ENCODE measurements around the gene FOXL2NB.

Gene FOXL2NB

GRCh38 chr3:138942271-138942670 is 4.7 kb upstream of the FOXL2NB start:
- Histone ChIP-seq H3K4me2 (ENCODE audit: low read depth, low read length, poor library complexity, severe bottlenecking) (no peak overlapping the region), H3K9ac (ENCODE audit: low read depth, low read length, poor library complexity, severe bottlenecking) (no peak overlapping the region), H3K36me3 (ENCODE audit: insufficient read depth, low read length) (no peaks in the 10 kb centered on the region), H2AFZ (ENCODE audit: low read length) (no peak overlapping the region), H3K4me3 (ENCODE audit: low read length, poor library complexity, severe bottlenecking) (no peak overlapping the region), H3K27me3 (ENCODE audit: insufficient read depth, low read length, poor library complexity, severe bottlenecking) (no peaks in the 10 kb centered on the region), H3K4me1 (ENCODE audit: insufficient read depth, low read length, poor library complexity, severe bottlenecking) (no peaks in the 10 kb centered on the region), H4K20me1 (ENCODE audit: insufficient read depth, low read length, poor library complexity, severe bottlenecking) (no peaks in the 10 kb centered on the region), H3K9me2 (replicated peaks; ENCODE audit: low read depth, low read length) (no peaks in the 10 kb centered on the region), H3K79me2 (ENCODE audit: insufficient read depth, low read length) (no peaks in the 10 kb centered on the region), H3K9me3 (ENCODE audit: insufficient read depth, low read depth, low read length) (no peaks in the 10 kb centered on the region), H3F3A (ENCODE audit: low read depth) (no peaks in the 10 kb centered on the region)
- TF ChIP-seq, protein P1, sequence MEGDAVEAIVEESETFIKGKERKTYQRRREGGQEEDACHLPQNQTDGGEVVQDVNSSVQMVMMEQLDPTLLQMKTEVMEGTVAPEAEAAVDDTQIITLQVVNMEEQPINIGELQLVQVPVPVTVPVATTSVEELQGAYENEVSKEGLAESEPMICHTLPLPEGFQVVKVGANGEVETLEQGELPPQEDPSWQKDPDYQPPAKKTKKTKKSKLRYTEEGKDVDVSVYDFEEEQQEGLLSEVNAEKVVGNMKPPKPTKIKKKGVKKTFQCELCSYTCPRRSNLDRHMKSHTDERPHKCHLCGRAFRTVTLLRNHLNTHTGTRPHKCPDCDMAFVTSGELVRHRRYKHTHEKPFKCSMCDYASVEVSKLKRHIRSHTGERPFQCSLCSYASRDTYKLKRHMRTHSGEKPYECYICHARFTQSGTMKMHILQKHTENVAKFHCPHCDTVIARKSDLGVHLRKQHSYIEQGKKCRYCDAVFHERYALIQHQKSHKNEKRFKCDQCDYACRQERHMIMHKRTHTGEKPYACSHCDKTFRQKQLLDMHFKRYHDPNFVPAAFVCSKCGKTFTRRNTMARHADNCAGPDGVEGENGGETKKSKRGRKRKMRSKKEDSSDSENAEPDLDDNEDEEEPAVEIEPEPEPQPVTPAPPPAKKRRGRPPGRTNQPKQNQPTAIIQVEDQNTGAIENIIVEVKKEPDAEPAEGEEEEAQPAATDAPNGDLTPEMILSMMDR (conservative IDR thresholded peaks at IDR 0.05; ENCODE audit: low read length) = no peak
- TF ChIP-seq EZH2phosphoT487 (IDR thresholded peaks at IDR 0.05; ENCODE audit: borderline replicate concordance) = no peak

GRCh38 chr3:138942861-138943623 is 4.0 kb upstream of the FOXL2NB start:
- Histone ChIP-seq H3K4me3 (ENCODE audit: low read length, poor library complexity, severe bottlenecking) (no peak overlapping the region), H3K9me2 (replicated peaks; ENCODE audit: low read depth, low read length) (no peaks in the 10 kb centered on the region), H3F3A (ENCODE audit: low read depth) (no peaks in the 10 kb centered on the region), H3K9ac (ENCODE audit: low read depth, low read length, poor library complexity, severe bottlenecking) (no peak overlapping the region), H3K4me2 (ENCODE audit: low read depth, low read length, poor library complexity, severe bottlenecking) (no peak overlapping the region), H4K20me1 (ENCODE audit: insufficient read depth, low read length, poor library complexity, severe bottlenecking) (no peaks in the 10 kb centered on the region), H3K27me3 (ENCODE audit: insufficient read depth, low read length, poor library complexity, severe bottlenecking) (no peaks in the 10 kb centered on the region), H2AFZ (ENCODE audit: low read length) (no peak overlapping the region), H3K9me3 (ENCODE audit: insufficient read depth, low read depth, low read length) (no peaks in the 10 kb centered on the region), H3K36me3 (ENCODE audit: insufficient read depth, low read length) (no peaks in the 10 kb centered on the region), H3K79me2 (ENCODE audit: insufficient read depth, low read length) (no peaks in the 10 kb centered on the region), H3K4me1 (ENCODE audit: insufficient read depth, low read length, poor library complexity, severe bottlenecking) (no peaks in the 10 kb centered on the region)
- TF ChIP-seq, protein P1 (conservative IDR thresholded peaks at IDR 0.05; ENCODE audit: low read length) = no peak
- TF ChIP-seq EZH2phosphoT487 (IDR thresholded peaks at IDR 0.05; ENCODE audit: borderline replicate concordance) = no peak

DNA sequence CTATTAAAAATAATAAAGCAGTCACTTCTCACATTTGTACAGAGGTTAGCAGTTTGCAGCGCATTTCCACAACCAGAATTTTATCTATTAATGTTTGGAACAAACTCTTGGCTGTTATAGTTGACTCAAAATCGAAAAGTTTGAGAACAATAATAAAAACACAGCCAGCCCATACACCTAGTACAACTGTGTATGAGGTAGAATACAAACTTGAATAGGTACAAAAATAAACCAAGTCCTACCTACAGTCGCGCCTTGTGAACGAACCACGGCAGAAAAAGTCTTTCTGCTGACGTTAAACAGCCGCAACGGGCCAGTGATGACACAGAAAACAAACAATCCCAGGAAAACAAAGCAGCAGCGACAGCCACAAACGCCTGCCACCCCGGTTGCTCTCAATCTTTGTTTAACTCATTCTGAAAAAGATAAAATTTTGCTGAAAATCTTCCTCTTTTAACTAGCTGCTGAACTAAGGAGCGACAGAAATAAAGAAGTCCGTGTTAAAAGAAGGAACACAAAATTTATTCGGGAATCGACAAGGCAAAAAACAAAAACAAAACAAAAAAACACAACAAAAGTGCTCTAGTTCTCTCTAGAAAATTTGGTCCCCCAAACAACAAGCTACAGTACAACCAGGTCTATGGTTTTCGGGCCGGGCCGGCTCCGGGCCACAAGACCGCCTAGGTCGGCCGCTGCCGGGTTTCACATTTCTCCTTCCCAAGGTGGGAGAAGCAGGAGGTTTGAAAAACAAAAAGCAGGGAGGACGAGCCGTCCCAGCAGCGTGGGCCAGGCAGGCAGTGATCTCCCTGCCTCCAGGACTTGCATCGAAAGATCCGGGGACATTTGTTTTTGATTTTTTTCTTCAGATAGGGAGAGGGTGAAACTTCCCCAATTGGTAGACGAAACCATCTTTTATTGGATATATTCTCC is 3.0 kb upstream of the FOXL2NB start:
- no peaks in the 10 kb centered on the region for H3K79me2 ChIP-seq (ENCODE audit: insufficient read depth, low read length)
- H3K4me1 ChIP-seq (ENCODE audit: insufficient read depth, low read length, poor library complexity, severe bottlenecking) = no peaks in the 10 kb centered on the region
- H3K9ac ChIP-seq (ENCODE audit: low read depth, low read length, poor library complexity, severe bottlenecking) = no peak overlapping the region
- peaks cover 3% of the 10 kb centered on the region for H3K27me3 ChIP-seq (ENCODE audit: insufficient read depth, low read length, poor library complexity, severe bottlenecking)
- H3K9me3 ChIP-seq (ENCODE audit: insufficient read depth, low read depth, low read length) = no peaks in the 10 kb centered on the region
- no peaks in the 10 kb centered on the region for H3K9me2 ChIP-seq (replicated peaks; ENCODE audit: low read depth, low read length)
- TF ChIP-seq EZH2phosphoT487 (IDR thresholded peaks at IDR 0.05; ENCODE audit: borderline replicate concordance) = no peak
- TF ChIP-seq, protein P1 (conservative IDR thresholded peaks at IDR 0.05; ENCODE audit: low read length) = no peak
- H3K36me3 ChIP-seq (ENCODE audit: insufficient read depth, low read length) = no peaks in the 10 kb centered on the region
- H3F3A ChIP-seq (ENCODE audit: low read depth) = no peaks in the 10 kb centered on the region
- H3K4me2 ChIP-seq (ENCODE audit: low read depth, low read length, poor library complexity, severe bottlenecking) = no peak overlapping the region
- H4K20me1 ChIP-seq (ENCODE audit: insufficient read depth, low read length, poor library complexity, severe bottlenecking) = no peaks in the 10 kb centered on the region
- H3K4me3 ChIP-seq (ENCODE audit: low read length, poor library complexity, severe bottlenecking) = no peak overlapping the region
- H2AFZ ChIP-seq (ENCODE audit: low read length) = no peak overlapping the region

All from Loucy (cell line).